ENCODE measurements around the gene SORBS1. TPM values are rescaled to one million over a fixed set of nuclear protein-coding genes. Genes with fewer than 3 reads are reported as not detected.

Gene SORBS1
- total RNA-seq, 4 donors from 2014 or later = 92.2 to 308 (median 150) TPM

DNA sequence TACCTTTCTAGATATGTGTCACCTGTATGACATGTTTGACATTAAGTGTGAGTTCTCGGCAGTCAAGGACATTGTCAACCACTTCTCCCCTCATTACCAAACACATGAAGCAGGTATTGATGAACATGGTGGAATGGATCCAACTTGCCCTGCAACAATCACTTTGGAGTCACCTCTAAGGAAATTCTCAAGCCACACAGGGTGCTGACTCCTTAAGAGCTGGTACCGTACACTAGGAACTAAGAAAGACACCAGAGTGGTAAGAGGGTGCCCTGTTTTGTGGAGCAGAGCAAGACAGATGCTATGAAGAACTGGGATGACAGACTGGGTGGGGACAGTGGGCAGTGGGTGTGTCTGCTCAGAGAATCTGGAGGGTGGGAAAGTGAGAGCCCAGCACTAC is 17.4 kb upstream of the SORBS1 start:
- no peak overlapping the region for H3K27ac ChIP-seq
- no peaks in the 10 kb centered on the region for H3K27me3 ChIP-seq
- TF ChIP-seq, protein P1, sequence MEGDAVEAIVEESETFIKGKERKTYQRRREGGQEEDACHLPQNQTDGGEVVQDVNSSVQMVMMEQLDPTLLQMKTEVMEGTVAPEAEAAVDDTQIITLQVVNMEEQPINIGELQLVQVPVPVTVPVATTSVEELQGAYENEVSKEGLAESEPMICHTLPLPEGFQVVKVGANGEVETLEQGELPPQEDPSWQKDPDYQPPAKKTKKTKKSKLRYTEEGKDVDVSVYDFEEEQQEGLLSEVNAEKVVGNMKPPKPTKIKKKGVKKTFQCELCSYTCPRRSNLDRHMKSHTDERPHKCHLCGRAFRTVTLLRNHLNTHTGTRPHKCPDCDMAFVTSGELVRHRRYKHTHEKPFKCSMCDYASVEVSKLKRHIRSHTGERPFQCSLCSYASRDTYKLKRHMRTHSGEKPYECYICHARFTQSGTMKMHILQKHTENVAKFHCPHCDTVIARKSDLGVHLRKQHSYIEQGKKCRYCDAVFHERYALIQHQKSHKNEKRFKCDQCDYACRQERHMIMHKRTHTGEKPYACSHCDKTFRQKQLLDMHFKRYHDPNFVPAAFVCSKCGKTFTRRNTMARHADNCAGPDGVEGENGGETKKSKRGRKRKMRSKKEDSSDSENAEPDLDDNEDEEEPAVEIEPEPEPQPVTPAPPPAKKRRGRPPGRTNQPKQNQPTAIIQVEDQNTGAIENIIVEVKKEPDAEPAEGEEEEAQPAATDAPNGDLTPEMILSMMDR (IDR thresholded peaks at IDR 0.05) = no peak
- no peak for TF ChIP-seq POLR2AphosphoS5 (IDR thresholded peaks at IDR 0.05)
- TF ChIP-seq EP300 (IDR thresholded peaks at IDR 0.05; ENCODE audit: low read depth) = no peak
- TF ChIP-seq POLR2A (IDR thresholded peaks at IDR 0.05) = no peak
- H3K36me3 ChIP-seq = no peaks in the 10 kb centered on the region
- DNase-seq = no peak
- peaks cover 0 to 3% (median 0%) of the 10 kb centered on the region in 4 donors for H3K4me1 ChIP-seq
- in situ Hi-C loops (cut with MboI; ENCODE audit: low pct_ligation_motif_present in 1 of 4, low pct_unique_long_range_greater_than_20kb in 1 of 4, low sequenced_read_pairs in 3 of 4) = no loop called here
- intact Hi-C loops (cut with DNase I; ENCODE audit: low total_unique reads) = no loop called here
- H3K9me3 ChIP-seq = no peaks in the 10 kb centered on the region
- WGBS, 2 donors (ENCODE audit: low coverage in 1 of 2) = 94 to 100% methylated on average over 1 to 2 of the region's 2 CpGs
- no peak overlapping the region for H3K4me3 ChIP-seq

GRCh38 chr10:95574649-95575365 is 13.6 kb upstream of the SORBS1 start:
- Histone ChIP-seq H3K4me1 (no peaks in the 10 kb centered on the region), H3K27me3 (no peaks in the 10 kb centered on the region), H3K36me3 (no peaks in the 10 kb centered on the region), H3K9me3 (no peaks in the 10 kb centered on the region), H3K4me3 (no peak overlapping the region), H3K27ac (no peak overlapping the region)
- in situ Hi-C loops (cut with MboI; ENCODE audit: low pct_ligation_motif_present in 1 of 4, low pct_unique_long_range_greater_than_20kb in 1 of 4, low sequenced_read_pairs in 3 of 4) = no loop called here
- intact Hi-C loops (cut with DNase I; ENCODE audit: low total_unique reads) = no loop called here
- no peak for DNase-seq
- WGBS, 2 donors (ENCODE audit: low coverage in 1 of 2) = 73 to 91% methylated on average over 7 to 11 of the region's 11 CpGs
- TF ChIP-seq EP300 (IDR thresholded peaks at IDR 0.05; ENCODE audit: low read depth) (no peak), POLR2AphosphoS5 (IDR thresholded peaks at IDR 0.05) (no peak), POLR2A (IDR thresholded peaks at IDR 0.05) (no peak)
- TF ChIP-seq, protein P1 (IDR thresholded peaks at IDR 0.05) = no peak

- H3K36me3 ChIP-seq = no peaks in the 10 kb centered on the region
- no peak overlapping the region for H3K27ac ChIP-seq
- H3K9me3 ChIP-seq = no peaks in the 10 kb centered on the region
- 81 to 88% methylated on average over 4 to 6 of the region's 6 CpGs for WGBS, 2 donors (ENCODE audit: low coverage in 1 of 2)
- DNase-seq = no peak
- H3K4me1 ChIP-seq = no peaks in the 10 kb centered on the region
- intact Hi-C loops (cut with DNase I; ENCODE audit: low total_unique reads) (no loop called here), in situ Hi-C loops (cut with MboI; ENCODE audit: low pct_ligation_motif_present in 1 of 4, low pct_unique_long_range_greater_than_20kb in 1 of 4, low sequenced_read_pairs in 3 of 4) (no loop called here)
- TF ChIP-seq, protein P1 (IDR thresholded peaks at IDR 0.05) = no peak
- TF ChIP-seq POLR2A (IDR thresholded peaks at IDR 0.05) (no peak), POLR2AphosphoS5 (IDR thresholded peaks at IDR 0.05) (no peak), EP300 (IDR thresholded peaks at IDR 0.05; ENCODE audit: low read depth) (no peak)
- no peaks in the 10 kb centered on the region for H3K27me3 ChIP-seq
- H3K4me3 ChIP-seq = no peak overlapping the region
These were observed 12.9 kb upstream of the SORBS1 start for GRCh38 chr10:95573964-95574604.

- Histone ChIP-seq H3K9me3 (no peaks in the 10 kb centered on the region), H3K27ac (no peak overlapping the region), H3K4me1 (peaks cover 0 to under 1% (median 0%) of the 10 kb centered on the region in 4 donors), H3K27me3 (no peaks in the 10 kb centered on the region), H3K36me3 (no peaks in the 10 kb centered on the region), H3K4me3 (no peak overlapping the region)
- intact Hi-C loops (cut with DNase I; ENCODE audit: low total_unique reads) (no loop called here), in situ Hi-C loops (cut with MboI; ENCODE audit: low pct_ligation_motif_present in 1 of 4, low pct_unique_long_range_greater_than_20kb in 1 of 4, low sequenced_read_pairs in 3 of 4) (no loop called here)
- 76 to 78% methylated on average over 3 of the region's 3 CpGs for WGBS, 2 donors (ENCODE audit: low coverage in 1 of 2)
- TF ChIP-seq EP300 (IDR thresholded peaks at IDR 0.05; ENCODE audit: low read depth) = no peak
- no peak for TF ChIP-seq POLR2AphosphoS5 (IDR thresholded peaks at IDR 0.05)
- TF ChIP-seq POLR2A (IDR thresholded peaks at IDR 0.05) = no peak
- TF ChIP-seq, protein P1 (IDR thresholded peaks at IDR 0.05) = no peak
- no peak for DNase-seq
These were observed 12.4 kb upstream of the SORBS1 start for GRCh38 chr10:95573527-95573926.
